Stromal cell of bone marrow (primary cell): Measurements from ENCODE around the gene EFR3B.
"Not testable (repeated sequence)": the region's sequence is repeated elsewhere in the genome, so short reads cannot be mapped to it uniquely, and the experiment has no call there.

Experiments
- DNase-seq: peaks from one replicate; pipeline ENCODE4 v3.0.0-alpha.2; 2012; ENCODE audit warnings: low read depth

EFR3B gene

DNA sequence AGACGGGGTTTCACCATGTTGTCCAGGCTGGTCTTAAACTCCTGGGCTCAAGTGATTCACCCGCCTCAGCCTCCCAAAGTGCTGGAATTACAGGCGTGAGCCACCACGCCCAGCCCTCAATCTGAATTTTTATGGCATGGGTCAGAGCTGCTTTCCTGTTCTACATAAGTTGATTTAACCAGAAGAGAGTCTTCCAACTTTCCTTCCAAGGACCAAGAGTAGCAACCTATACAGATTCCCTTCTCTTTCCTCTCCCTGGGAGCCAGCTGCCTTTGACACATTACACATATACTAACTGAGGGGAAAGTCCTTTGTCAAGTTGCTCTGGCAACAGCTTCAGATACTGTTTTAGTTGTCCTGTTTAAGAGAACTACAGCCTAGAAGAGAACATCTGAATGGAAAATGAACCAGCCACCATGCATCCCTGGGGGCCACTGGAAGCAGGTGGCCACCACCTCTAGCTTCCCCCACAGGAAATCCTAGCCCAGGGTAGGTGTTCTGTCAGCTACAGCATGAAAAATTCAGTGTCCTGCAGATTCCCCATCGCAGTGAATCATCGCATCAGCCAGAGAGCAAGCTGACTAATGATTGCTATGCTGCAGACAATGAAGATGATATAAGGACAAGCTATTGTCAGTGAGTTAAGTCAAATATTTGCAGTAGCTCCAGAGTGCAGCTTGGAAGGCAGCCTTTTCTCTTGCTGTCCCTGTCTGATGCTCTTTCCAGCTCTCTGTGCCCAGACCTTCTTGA lies 63.6 kb downstream of the EFR3B start:
- DNase-seq, result no peak

DNA sequence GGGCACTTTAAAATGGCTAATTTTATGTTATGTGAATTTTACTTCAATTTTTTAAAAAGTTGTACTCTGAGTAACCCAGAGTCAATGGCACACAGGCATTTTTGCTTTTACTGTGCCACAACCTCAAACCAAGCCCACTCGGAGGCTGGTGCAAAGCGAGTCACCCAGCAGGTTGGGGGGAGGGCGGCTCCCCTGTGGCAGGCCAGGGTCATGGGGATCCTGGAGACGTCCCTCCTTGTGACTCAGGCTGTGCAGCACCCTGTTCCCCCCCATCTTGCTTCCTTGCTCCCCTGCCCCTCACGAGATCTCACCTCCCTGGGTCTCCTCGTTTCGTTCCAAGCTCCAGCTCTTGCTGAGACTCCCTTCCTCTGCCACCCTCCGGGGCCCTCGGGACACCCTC lies 67.9 kb downstream of the EFR3B start:
- DNase-seq, result no peak

DNA sequence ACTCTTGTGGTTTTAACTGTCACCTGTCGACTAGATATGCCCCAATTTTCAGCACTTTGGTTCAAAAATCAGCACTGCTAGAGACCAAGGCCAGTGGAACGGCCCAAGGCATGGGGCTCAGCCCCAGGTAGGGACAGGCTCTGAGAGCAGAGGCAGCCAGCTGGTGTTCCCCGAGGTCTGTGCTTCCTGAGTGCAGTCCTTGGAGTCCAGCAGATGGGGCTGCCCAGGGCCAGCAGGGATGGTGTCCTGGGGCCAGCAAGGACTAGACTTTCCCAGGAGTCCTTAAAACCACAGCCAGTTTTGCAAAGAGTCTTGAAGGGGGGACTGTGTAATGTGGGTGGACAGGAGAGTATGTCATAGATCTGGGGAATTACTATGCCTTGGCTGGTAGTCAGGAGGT lies 70.2 kb downstream of the EFR3B start:
- DNase-seq, result no peak

GRCh38 chr2:25115249-25115883 lies 73.5 kb downstream of the EFR3B start:
- DNase-seq, result no peak

GRCh38 chr2:25115902-25116301 lies 74.0 kb downstream of the EFR3B start:
- no peak for DNase-seq

GRCh38 chr2:25116956-25117355 lies 75.1 kb downstream of the EFR3B start:
- DNase-seq, result no peak

DNA sequence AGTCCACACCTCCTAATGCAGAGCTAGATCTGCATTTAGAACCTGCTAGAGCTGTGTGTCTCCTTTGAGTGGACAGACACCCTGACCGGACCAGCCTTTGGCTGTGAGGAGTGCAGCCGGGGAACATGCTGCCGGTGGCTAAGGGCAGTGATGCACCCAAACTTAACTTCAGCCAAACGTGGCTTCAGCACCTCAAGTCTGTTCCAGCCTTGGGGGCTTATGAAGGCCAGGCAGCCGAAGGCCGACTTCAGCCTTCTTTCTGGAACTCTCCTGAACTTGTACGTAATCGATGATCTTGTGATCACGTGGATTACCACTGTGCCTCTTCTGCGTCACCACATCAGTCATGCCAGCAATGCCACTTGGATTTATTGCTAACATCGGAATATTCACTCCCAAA lies 77.4 kb downstream of the EFR3B start:
- DNase-seq, result no peak

DNA sequence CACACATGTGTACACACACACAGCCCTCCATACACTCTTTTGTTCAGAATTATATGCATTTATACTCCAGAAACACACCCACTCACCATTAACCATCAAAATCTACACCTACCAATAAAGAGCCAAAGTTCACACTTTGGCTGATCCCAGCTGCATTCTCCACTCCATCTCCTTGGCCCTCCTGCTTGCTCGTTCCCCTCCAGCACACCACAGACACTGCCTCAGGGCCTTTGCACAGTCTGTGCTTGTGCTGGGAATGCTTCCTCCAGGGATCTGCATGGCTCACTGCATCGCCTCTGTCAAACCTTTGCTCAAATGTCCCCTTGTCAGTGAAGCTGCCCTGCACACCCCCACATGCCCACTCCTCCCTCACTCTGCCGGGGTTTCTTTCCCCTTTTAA lies 80.5 kb downstream of the EFR3B start:
- no peak for DNase-seq

DNA sequence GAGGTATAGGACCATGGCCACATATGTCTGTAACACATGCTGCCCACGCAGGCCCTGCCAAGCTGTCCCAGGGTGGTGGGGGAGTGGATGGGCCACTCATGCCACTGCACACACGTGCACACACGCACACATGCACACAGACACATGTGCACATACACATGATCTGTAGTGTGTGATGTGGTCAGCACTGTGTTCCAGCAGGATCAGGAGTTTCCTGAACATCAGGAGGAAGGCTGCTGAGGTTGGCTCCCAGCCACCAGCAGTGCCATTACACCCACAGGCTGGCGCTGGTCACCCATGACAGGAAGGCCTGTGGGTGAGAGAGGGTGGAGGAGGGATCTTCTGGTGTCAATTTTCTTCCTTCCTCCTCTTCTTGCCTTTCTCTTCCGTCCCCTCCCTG lies 81.8 kb downstream of the EFR3B start:
- DNase-seq, result no peak

DNA sequence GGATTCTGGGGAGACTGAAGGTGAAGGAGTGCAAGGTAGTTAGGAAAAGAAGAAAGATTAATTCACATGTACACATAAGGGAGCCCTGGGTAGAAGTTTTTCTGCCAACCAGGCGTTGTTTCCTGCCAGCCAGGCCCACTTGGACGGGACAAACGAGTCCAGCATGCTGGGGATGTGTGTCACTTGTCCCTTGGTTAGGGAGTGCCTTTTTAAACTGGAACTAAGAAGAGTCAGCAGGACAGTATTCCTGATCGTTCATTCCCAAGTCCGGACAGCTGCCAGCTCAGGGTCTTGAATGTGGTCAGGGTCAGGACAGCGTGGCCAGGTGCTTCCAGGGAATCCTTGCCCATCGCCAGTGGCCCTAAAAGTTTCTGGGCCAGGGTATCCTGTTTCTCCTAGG lies 83.3 kb downstream of the EFR3B start:
- DNase-seq, result no peak

DNA sequence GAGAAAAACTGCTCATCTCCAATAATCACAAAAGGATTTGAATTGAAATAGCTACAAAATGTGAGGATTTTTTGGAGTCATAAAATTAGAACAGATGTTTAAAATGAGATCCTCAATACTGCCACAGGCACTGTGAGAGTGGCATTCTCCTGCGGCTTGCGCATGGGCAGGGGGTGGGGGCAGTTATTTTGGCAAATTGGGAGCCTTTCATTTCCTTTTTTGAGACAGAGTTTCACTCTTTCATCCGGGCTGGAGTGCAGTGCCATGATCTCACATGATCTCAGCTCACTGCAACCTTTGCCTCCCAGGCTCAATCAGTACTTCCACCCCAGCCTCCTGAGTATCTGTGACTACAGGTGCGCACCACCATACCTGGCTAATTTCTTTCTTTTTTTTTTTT lies 84.1 kb downstream of the EFR3B start:
- DNase-seq, result no peak

DNA sequence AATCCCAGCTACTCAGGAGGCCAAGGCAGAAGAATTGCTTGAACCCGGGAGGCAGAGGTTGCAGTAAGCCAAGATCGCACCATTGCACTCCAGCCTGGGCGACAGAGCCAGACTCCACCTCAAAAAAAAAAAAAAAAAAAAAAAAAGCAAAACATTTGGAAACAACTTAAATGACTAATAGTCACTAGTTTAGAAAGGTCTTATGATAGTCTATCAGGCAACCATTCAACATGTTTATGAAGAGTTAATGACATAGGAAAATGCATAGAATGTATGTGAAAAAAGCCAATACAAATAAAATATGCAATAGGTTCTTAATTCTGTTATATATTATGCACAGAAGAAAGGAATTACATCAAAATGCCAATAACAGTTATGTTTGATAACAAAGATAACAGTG lies 85.2 kb downstream of the EFR3B start:
- not testable (repeated sequence) for DNase-seq

- peak; percentile 55 for DNase-seq
Measured at GRCh38 chr2:25127646-25128045, 85.8 kb downstream of the EFR3B start.

GRCh38 chr2:25129901-25130520 lies 88.1 kb downstream of the EFR3B start:
- no peak for DNase-seq

GRCh38 chr2:25131253-25131566 lies 89.3 kb downstream of the EFR3B start:
- no peak for DNase-seq

DNA sequence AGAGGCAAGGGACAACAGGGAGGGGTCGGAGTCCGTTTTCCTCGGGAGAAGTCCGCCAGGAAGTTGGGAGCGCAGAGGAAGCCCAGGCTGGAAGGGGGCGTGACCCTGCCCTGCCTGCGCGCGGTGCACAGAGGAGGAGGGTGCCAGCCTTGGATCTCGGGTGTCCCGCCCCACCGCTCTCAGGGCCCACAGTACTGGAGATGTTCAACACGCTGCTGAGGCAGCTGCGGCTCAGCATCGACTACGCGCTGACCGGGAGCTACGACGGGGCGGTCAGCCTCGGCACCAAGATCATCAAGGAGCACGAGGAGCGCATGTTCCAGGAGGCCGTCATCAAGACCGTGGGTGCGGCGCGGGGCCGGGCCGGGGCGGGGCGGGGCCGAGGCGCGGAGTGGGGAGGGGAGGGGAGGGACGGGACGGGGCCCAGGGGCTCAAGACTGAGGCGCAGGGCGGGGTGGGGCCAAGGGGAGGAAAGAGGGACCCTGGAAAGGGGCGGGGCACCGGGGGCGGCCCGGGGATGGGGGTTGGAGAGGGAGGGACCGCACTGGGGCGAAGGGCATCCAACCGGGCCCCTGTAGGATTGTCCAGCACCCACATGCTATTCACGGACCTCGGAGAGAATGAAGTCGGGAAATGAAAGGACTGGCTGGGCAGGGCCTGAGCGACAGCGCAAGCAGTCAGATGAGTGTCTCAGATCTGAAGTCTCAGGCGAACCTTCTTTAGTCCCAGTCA lies 89.9 kb downstream of the EFR3B start:
- DNase-seq, result no peak

- no peak for DNase-seq
Measured at GRCh38 chr2:25132299-25132635, 90.4 kb downstream of the EFR3B start.

GRCh38 chr2:25132693-25133092 lies 90.8 kb downstream of the EFR3B start:
- DNase-seq, result no peak

DNA sequence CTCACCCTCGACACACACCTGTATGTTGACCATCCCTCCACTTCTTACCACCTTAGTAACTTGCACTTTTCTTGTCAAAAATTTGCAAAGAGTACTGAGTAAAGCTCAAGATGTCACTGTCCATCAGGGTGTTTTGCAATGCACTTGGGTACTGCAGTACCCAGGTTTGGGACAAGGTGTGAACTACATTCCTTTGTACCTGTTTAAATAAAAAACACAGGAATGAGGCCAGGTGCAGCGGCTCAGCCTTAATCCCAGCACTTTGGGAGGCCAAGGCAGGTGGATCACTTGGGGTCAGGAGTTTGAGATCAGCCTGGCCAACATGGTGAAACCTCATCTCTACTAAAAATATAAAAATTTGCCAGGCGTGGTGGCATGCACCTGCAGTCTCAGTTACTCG lies 98.7 kb downstream of the EFR3B start:
- DNase-seq, result not testable (repeated sequence)

GRCh38 chr2:25141120-25141519 lies 99.2 kb downstream of the EFR3B start:
- DNase-seq, result no peak

GRCh38 chr2:25145803-25146202 lies 103.9 kb downstream of the EFR3B start:
- no peak for DNase-seq

- no peak for DNase-seq
Measured at GRCh38 chr2:25146896-25147295, 105.0 kb downstream of the EFR3B start.

DNA sequence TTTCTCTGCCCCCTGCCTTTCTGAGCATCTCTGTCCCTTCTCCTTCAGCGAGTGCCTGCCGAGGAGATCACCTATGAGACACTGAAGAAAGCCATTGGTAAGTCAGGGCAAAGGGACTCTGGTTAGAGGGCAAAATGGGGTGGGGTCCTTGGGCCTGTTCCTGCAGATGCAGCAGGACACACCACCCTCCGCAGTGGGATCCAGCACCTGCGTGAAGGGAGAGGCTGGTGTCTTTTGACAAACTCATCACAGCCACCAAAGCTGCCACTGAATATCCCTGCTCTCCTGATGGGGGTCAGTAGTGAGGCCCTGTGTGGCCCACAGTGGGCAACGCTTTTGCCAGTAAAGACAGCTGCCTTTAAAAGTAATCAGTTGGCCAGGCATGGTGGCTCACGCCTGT lies 107.8 kb downstream of the EFR3B start:
- DNase-seq, result no peak
